ENCODE results near the gene RNF150.

DNA sequence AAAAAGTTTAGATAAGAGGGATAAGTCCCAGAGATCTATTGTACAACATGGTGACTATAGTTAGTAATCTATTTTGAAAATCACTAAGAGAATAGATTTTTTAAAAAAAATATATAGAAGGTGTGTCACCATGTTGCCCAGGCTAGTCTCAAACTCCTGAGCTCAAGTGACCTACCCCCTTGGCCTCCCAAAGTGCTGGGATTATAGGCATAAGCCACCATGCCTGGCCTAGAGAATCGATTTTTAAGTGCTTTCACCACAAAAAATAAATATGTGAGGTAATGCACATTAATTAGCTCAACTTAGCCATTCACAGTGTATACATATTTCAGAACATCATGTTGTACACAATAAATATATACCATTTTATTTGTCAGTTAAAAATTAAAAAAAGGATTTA is 320.4 kb downstream of the RNF150 start:
- TF ChIP-seq, protein P1, sequence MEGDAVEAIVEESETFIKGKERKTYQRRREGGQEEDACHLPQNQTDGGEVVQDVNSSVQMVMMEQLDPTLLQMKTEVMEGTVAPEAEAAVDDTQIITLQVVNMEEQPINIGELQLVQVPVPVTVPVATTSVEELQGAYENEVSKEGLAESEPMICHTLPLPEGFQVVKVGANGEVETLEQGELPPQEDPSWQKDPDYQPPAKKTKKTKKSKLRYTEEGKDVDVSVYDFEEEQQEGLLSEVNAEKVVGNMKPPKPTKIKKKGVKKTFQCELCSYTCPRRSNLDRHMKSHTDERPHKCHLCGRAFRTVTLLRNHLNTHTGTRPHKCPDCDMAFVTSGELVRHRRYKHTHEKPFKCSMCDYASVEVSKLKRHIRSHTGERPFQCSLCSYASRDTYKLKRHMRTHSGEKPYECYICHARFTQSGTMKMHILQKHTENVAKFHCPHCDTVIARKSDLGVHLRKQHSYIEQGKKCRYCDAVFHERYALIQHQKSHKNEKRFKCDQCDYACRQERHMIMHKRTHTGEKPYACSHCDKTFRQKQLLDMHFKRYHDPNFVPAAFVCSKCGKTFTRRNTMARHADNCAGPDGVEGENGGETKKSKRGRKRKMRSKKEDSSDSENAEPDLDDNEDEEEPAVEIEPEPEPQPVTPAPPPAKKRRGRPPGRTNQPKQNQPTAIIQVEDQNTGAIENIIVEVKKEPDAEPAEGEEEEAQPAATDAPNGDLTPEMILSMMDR (IDR thresholded peaks at IDR 0.05): no peak
- TF ChIP-seq POLR2A (IDR thresholded peaks at IDR 0.05): no peak

Data from body of pancreas (tissue), 4 donors.